Sigmoid colon (tissue), 7 donors: Measurements from ENCODE around the gene UCKL1. TPM values are rescaled to one million over a fixed set of nuclear protein-coding genes. Genes with fewer than 3 reads are reported as not detected.

Experiments
- DNase-seq: peaks from one replicate; pipeline ENCODE4 v3.0.0-alpha.2; 2019
- H3K27ac ChIP-seq, 4 donors: fragments of 200-600 bp; sonication (generic); one replicate each; pipeline ENCODE4 v1.5.1; 2016 to 2019; ENCODE audit warnings: mild to moderate bottlenecking in 1 of 4
- H3K27me3 ChIP-seq, 3 donors: fragments of 200-600 bp; sonication (generic); one replicate each; pipeline ENCODE4 v1.5.1; 2019; ENCODE audit warnings: mild to moderate bottlenecking in 1 of 3
- H3K36me3 ChIP-seq, 4 donors: fragments of 200-600 bp; sonication (generic); one replicate each; pipeline ENCODE4 v1.5.1; 2016 to 2019
- H3K4me1 ChIP-seq, 4 donors: fragments of 200-600 bp; sonication (generic); one replicate each; pipeline ENCODE4 v1.5.1; 2017 to 2019
- H3K4me3 ChIP-seq, 4 donors: fragments of 200-600 bp; sonication (generic); one replicate each; pipeline ENCODE4 v1.5.1; 2017 to 2019; ENCODE audit warnings: mild to moderate bottlenecking in 2 of 4, moderate library complexity in 1 of 4
- H3K9me3 ChIP-seq, 4 donors: fragments of 200-600 bp in 3 of 4; sonication (generic) in 3 of 4; one replicate each; pipeline versions ENCODE4 v1.5.1 to v1.6.1; 2013 to 2019
- EP300 ChIP-seq, 4 donors: sonication (generic); formaldehyde crosslinking; IDR thresholded peaks; one replicate each; pipeline ENCODE4 v1.6.1; 2017; ENCODE audit warnings: antibody characterized with exemption in 4 of 4
- POLR2A ChIP-seq, 2 donors: fragments of 450-650 bp; IDR thresholded peaks; one replicate each; pipeline ENCODE4 v1.6.1; 2016; ENCODE audit warnings: antibody characterized with exemption in 2 of 2, mild to moderate bottlenecking in 2 of 2, moderate library complexity in 2 of 2
- POLR2AphosphoS5 ChIP-seq, 4 donors: sonication (generic); formaldehyde crosslinking; IDR thresholded peaks; one replicate each; pipeline ENCODE4 v1.6.1; 2017; ENCODE audit warnings: antibody characterized with exemption in 4 of 4
- WGBS, 2 donors: extraction: QIAGEN DNeasy Blood & Tissue Kit; methylation state at CpG; one replicate each; pipeline ENCODE4 v1.1.7; 2013; 5-methylcytosine and 5-hydroxymethylcytosine counted together
- intact Hi-C: fragments of 100-400 bp; cut with DNase I; formaldehyde crosslinking; loops from one replicate; pipeline ENCODE4 v1.15.1; 2023
- polyA plus RNA-seq, 3 donors: library from polyadenylated mRNA; stranded (reverse); fragments of 200-250 nt; gene quantifications; one replicate each; pipeline ENCODE4 v1.2.3, GENCODE V29; 2013
- total RNA-seq, 4 donors: library from RNA; depleted of rRNA; stranded (reverse); fragments of >200 nt; gene quantifications; one replicate each; pipeline ENCODE4 v1.1.0, GENCODE V29; 2016
- TF ChIP-seq, protein P1 (sequence below), 4 experiments: fragments of 450-650 bp in 3 of 4; fragments of 200-600 bp in 1 of 4; IDR thresholded peaks; one replicate each; pipeline ENCODE4 v1.5.1; 2016 to 2019; ENCODE audit warnings: antibody characterized with exemption in 4 of 4, mild to moderate bottlenecking in 3 of 4, moderate library complexity in 2 of 4
- donor health status: healthy with polysubstance abuse.
- donor health status: Bipolar disorder and iron deficiency.
- donor health status: healthy.

Gene UCKL1
- total and polyA plus RNA-seq, 7 donors, result 21.1 to 45.6 (median 26.1) TPM

DNA sequence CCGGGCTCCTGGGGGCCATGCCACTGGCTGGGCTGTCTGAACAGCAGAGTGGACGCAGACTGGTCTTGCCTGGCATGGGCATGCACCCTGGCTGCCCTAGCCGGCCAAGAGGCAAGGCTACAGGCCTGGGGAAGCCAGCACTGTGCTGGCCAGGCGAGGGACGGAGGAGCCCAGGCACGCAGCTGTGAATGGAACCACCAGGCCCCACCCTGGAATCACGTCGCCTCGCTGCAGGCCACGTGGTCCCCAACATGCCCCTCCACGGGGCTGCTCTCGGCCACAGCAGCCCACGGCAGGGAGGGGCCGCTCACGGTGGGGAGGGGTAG is 4.0 kb downstream of the UCKL1 start:
- no peak for DNase-seq
- TF ChIP-seq POLR2A (IDR thresholded peaks at IDR 0.05), result no peak
- TF ChIP-seq, protein P1, sequence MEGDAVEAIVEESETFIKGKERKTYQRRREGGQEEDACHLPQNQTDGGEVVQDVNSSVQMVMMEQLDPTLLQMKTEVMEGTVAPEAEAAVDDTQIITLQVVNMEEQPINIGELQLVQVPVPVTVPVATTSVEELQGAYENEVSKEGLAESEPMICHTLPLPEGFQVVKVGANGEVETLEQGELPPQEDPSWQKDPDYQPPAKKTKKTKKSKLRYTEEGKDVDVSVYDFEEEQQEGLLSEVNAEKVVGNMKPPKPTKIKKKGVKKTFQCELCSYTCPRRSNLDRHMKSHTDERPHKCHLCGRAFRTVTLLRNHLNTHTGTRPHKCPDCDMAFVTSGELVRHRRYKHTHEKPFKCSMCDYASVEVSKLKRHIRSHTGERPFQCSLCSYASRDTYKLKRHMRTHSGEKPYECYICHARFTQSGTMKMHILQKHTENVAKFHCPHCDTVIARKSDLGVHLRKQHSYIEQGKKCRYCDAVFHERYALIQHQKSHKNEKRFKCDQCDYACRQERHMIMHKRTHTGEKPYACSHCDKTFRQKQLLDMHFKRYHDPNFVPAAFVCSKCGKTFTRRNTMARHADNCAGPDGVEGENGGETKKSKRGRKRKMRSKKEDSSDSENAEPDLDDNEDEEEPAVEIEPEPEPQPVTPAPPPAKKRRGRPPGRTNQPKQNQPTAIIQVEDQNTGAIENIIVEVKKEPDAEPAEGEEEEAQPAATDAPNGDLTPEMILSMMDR (IDR thresholded peaks at IDR 0.05), result no peak
- TF ChIP-seq POLR2AphosphoS5 (IDR thresholded peaks at IDR 0.05), result no peak
- no peak for TF ChIP-seq EP300 (IDR thresholded peaks at IDR 0.05)
- Histone ChIP-seq H3K4me3 (no peak overlapping the region), H3K27me3 (no peaks in the 10 kb centered on the region), H3K9me3 (no peaks in the 10 kb centered on the region), H3K36me3 (no peaks in the 10 kb centered on the region), H3K4me1 (peaks cover 0 to 90% (median 88%) of the 10 kb centered on the region in 4 donors), H3K27ac (peak overlapping the region; percentile 86 to 97 (median 89))
- WGBS, 2 donors, result 78 to 90% methylated on average over 15 of the region's 15 CpGs
- intact Hi-C loops, result no loop called here

GRCh38 chr20:63951398-63952209 is 4.6 kb downstream of the UCKL1 start:
- Histone ChIP-seq H3K27ac (peak overlapping the region; percentile 86 to 97 (median 89)), H3K36me3 (peaks cover 0 to under 1% (median 0%) of the 10 kb centered on the region in 4 donors), H3K9me3 (no peaks in the 10 kb centered on the region), H3K4me1 (peaks cover 0 to 87% (median 84%) of the 10 kb centered on the region in 4 donors), H3K27me3 (no peaks in the 10 kb centered on the region), H3K4me3 (peak overlapping the region in 1 of 4 donors; percentile 13)
- DNase-seq, result no peak
- 47 to 69% methylated on average over 17 of the region's 17 CpGs for WGBS, 2 donors
- TF ChIP-seq, protein P1 (IDR thresholded peaks at IDR 0.05), result no peak
- no peak for TF ChIP-seq POLR2A (IDR thresholded peaks at IDR 0.05)
- TF ChIP-seq POLR2AphosphoS5 (IDR thresholded peaks at IDR 0.05), result no peak
- TF ChIP-seq EP300 (IDR thresholded peaks at IDR 0.05), result peak in 1 of 4 donors; percentile 62
- intact Hi-C loops, result no loop called here

- Histone ChIP-seq H3K9me3 (no peaks in the 10 kb centered on the region), H3K27me3 (no peaks in the 10 kb centered on the region), H3K4me3 (peak overlapping the region in 1 of 4 donors; percentile 13), H3K27ac (peak overlapping the region; percentile 86 to 97 (median 89)), H3K36me3 (peaks cover 0 to 8% (median 6%) of the 10 kb centered on the region in 4 donors), H3K4me1 (peaks cover 0 to 87% (median 84%) of the 10 kb centered on the region in 4 donors)
- no peak for DNase-seq
- intact Hi-C loops, result no loop called here
- peak in 1 of 4 donors; percentile 4 for TF ChIP-seq POLR2AphosphoS5 (IDR thresholded peaks at IDR 0.05)
- no peak for TF ChIP-seq POLR2A (IDR thresholded peaks at IDR 0.05)
- 78 to 85% methylated on average over 20 of the region's 20 CpGs for WGBS, 2 donors
These were observed 5.4 kb downstream of the UCKL1 start for GRCh38 chr20:63950701-63951397.

- peaks cover 19 to 37% (median 35%) of the 10 kb centered on the region in 4 donors for H3K36me3 ChIP-seq
- H3K4me3 ChIP-seq, result no peak overlapping the region
- peaks cover 0 to 70% (median 59%) of the 10 kb centered on the region in 4 donors for H3K4me1 ChIP-seq
- peak; percentile 77 for DNase-seq
- WGBS, 2 donors, result 48 to 49% methylated on average over 27 of the region's 27 CpGs
- peak overlapping the region; percentile 86 to 97 (median 89) for H3K27ac ChIP-seq
- no peaks in the 10 kb centered on the region for H3K9me3 ChIP-seq
- no peak for TF ChIP-seq POLR2A (IDR thresholded peaks at IDR 0.05)
- peak in 1 of 4 donors; percentile 7 for TF ChIP-seq POLR2AphosphoS5 (IDR thresholded peaks at IDR 0.05)
- intact Hi-C loops, result no loop called here
- H3K27me3 ChIP-seq, result no peaks in the 10 kb centered on the region
These were observed 8.4 kb downstream of the UCKL1 start for GRCh38 chr20:63947638-63948456.

- Histone ChIP-seq H3K9me3 (no peaks in the 10 kb centered on the region), H3K36me3 (peaks cover 25 to 42% (median 40%) of the 10 kb centered on the region in 4 donors), H3K4me1 (peaks cover 0 to 67% (median 51%) of the 10 kb centered on the region in 4 donors), H3K27ac (peak overlapping the region; percentile 86 to 97 (median 89)), H3K4me3 (no peak overlapping the region), H3K27me3 (no peaks in the 10 kb centered on the region)
- WGBS, 2 donors, result 79 to 83% methylated on average over 15 of the region's 15 CpGs
- DNase-seq, result peak; percentile 65
- intact Hi-C loops, result no loop called here
- TF ChIP-seq, protein P1 (IDR thresholded peaks at IDR 0.05), result no peak
- TF ChIP-seq POLR2AphosphoS5 (IDR thresholded peaks at IDR 0.05) (no peak), EP300 (IDR thresholded peaks at IDR 0.05) (no peak), POLR2A (IDR thresholded peaks at IDR 0.05) (no peak)
These were observed 9.1 kb downstream of the UCKL1 start for GRCh38 chr20:63946986-63947637.
